OCI-LY7 (cell line): Measurements from ENCODE around the gene GPD2. TPM values are rescaled to one million over a fixed set of nuclear protein-coding genes. Genes with fewer than 3 reads are reported as not detected.

Source experiments
- BruUV-seq: library from RNA; stranded (reverse); fragments of 400-500 nt; replicated peaks from 2 replicates; lab custom pipeline; 2021; lab: Mats Ljungman, UMichigan
- CTCF ChIA-PET: fragments of 300-600 bp; sonication (Branson Sonifier 250); formaldehyde crosslinking; loops from one replicate; lab custom pipeline; 2022; ENCODE audit warnings: antibody characterized with exemption; ENCODE audit not compliant: unreplicated experiment; lab: Charles Lee
- POLR2A ChIA-PET: fragments of 300-600 bp; sonication (Branson Sonifier 250); formaldehyde crosslinking; loops from one replicate; lab custom pipeline; 2022; ENCODE audit warnings: antibody characterized with exemption; lab: Charles Lee
- DNase-seq: peaks from one replicate; pipeline ENCODE4 v3.0.0-alpha.2; 2015; ENCODE audit warnings: low spot score
- H2AFZ ChIP-seq: fragments of 200-600 bp; sonication (generic), shearing (Covaris generic); 2 replicates; pipeline ENCODE4 v1.6.1; 2014; ENCODE audit warnings: mild to moderate bottlenecking, antibody characterized with exemption, low read length, moderate library complexity
- H3K27ac ChIP-seq: fragments of 200-600 bp; sonication (generic); 2 replicates; pipeline ENCODE4 v1.5.1; 2014; ENCODE audit warnings: mixed run types, low read depth, mild to moderate bottlenecking, moderate library complexity, low read length, inconsistent platforms; ENCODE audit not compliant: poor library complexity, severe bottlenecking
- H3K36me3 ChIP-seq: fragments of 200-600 bp; sonication (generic); 2 replicates; pipeline ENCODE4 v1.6.1; 2014; ENCODE audit warnings: mild to moderate bottlenecking, antibody characterized with exemption, low read length, moderate library complexity, mixed read lengths; ENCODE audit not compliant: insufficient read depth
- H3K4me1 ChIP-seq: fragments of 200-600 bp; sonication (generic); 2 replicates; pipeline ENCODE4 v1.5.1; 2014; ENCODE audit warnings: mild to moderate bottlenecking, low read length; ENCODE audit not compliant: insufficient read depth, poor library complexity, severe bottlenecking
- H3K4me2 ChIP-seq: fragments of 200-600 bp; sonication (generic); 2 replicates; pipeline ENCODE4 v1.6.1; 2014; ENCODE audit warnings: mild to moderate bottlenecking, low read length
- H3K4me3 ChIP-seq: fragments of 200-600 bp; sonication (generic); 2 replicates; pipeline ENCODE4 v1.5.1; 2014; ENCODE audit warnings: mild to moderate bottlenecking, low read depth, low read length; ENCODE audit not compliant: poor library complexity, severe bottlenecking
- H3K79me2 ChIP-seq: fragments of 200-600 bp; sonication (generic); 2 replicates; pipeline ENCODE4 v1.6.1; 2016; ENCODE audit warnings: low read depth, mild to moderate bottlenecking, low read length, moderate library complexity, mixed read lengths; ENCODE audit not compliant: insufficient read depth
- H3K9me2 ChIP-seq: fragments of 200-600 bp; sonication (generic); 2 replicates; pipeline ENCODE4 v1.6.1; 2016; ENCODE audit warnings: mild to moderate bottlenecking, low read length, mixed read lengths; ENCODE audit not compliant: insufficient read depth
- H3K9me3 ChIP-seq: fragments of 200-600 bp; sonication (generic); 2 replicates; pipeline ENCODE4 v1.6.1; 2014; ENCODE audit warnings: mild to moderate bottlenecking, mixed run types, low read length, mixed read lengths
- H4K20me1 ChIP-seq: fragments of 200-600 bp; sonication (generic); 2 replicates; pipeline ENCODE4 v1.6.1; 2014; ENCODE audit warnings: mild to moderate bottlenecking, antibody characterized with exemption, low read length, moderate library complexity, mixed read lengths; ENCODE audit not compliant: insufficient read depth
- CTCF ChIP-seq: fragments of 200-600 bp; sonication (generic); conservative IDR thresholded peaks from 2 replicates; pipeline ENCODE4 v1.5.1; 2014; ENCODE audit warnings: mild to moderate bottlenecking, antibody characterized with exemption, low read length, moderate library complexity, mixed read lengths
- EZH2phosphoT487 ChIP-seq: fragments of 200-600 bp; sonication (generic); IDR thresholded peaks from 2 replicates; pipeline ENCODE4 v1.6.1; 2018; ENCODE audit warnings: low read depth, borderline replicate concordance, mild to moderate bottlenecking, mixed run types, antibody characterized with exemption, low read length, moderate library complexity, mixed read lengths
- intact Hi-C: fragments of 100-400 bp; cut with micrococcal nuclease; formaldehyde crosslinking; loops from one replicate; pipeline ENCODE4 v1.10.0; 2022; ENCODE audit not compliant: unreplicated experiment
- total RNA-seq, 2 experiments: library from RNA; depleted of rRNA in 1 of 2; stranded (reverse); fragments of >200 nt in 1 of 2; shearing (Covaris generic) in 1 of 2; gene quantifications; 2 replicates each; pipeline ENCODE4 v1.2.3, GENCODE V29; 2014 to 2022

Gene GPD2
- total RNA-seq, 2 experiments from 2014 or later = 6.6 to 20.2 TPM

- Histone ChIP-seq H3K36me3 (no peaks in the 10 kb centered on the region), H3K4me3 (no peak overlapping the region), H3K79me2 (no peaks in the 10 kb centered on the region), H3K9me2 (no peaks in the 10 kb centered on the region), H3K9me3 (no peaks in the 10 kb centered on the region), H3K4me2 (no peak overlapping the region), H2AFZ (no peak overlapping the region), H4K20me1 (no peaks in the 10 kb centered on the region), H3K4me1 (no peaks in the 10 kb centered on the region), H3K27ac (no peak overlapping the region)
- no peak for DNase-seq
- ChIA-PET CTCF (interaction anchor here (0.6 kb wide), 1 partner anchor 1389 kb away, joined by 3 read pairs; no protein-coding TSS in a partner anchor), POLR2A (no interaction called here)
- BruUV-seq = no TSS peak
- intact Hi-C loops = loop anchor here (10.0 kb wide), 1 partner anchor 614 kb away; no protein-coding TSS in a partner anchor
- TF ChIP-seq EZH2phosphoT487 (no peak), CTCF (no peak)
These were observed 145.1 kb downstream of the GPD2 start for GRCh38 chr2:156581280-156581679.

DNA sequence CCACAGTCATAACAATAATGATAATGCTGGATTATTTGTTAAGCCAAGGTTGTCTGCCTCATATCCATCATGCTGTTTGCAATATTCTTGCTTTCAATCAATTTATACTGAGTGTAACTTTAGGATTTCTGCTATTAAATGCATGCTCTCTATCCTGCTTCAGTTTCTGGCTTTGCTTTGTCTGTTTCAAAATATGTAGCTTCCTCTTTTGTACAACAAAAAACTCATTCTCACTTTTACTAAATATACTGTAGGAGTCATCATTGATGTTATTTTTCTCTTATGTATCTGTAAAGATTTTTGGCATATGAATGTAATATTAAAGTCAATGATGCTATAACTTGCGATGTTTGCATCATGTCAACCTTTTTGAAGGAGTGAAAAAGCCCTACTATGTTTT lies 149.3 kb downstream of the GPD2 start:
- ChIA-PET POLR2A (interaction anchor here (0.6 to 1.1 kb wide), 2 partner anchors 245 to 475 kb away, joined by 3 to 4 read pairs; no protein-coding TSS in a partner anchor), CTCF (no interaction called here)
- H3K4me2 ChIP-seq = no peak overlapping the region
- no peaks in the 10 kb centered on the region for H3K9me3 ChIP-seq
- H3K4me1 ChIP-seq = no peaks in the 10 kb centered on the region
- H3K27ac ChIP-seq = no peak overlapping the region
- no peaks in the 10 kb centered on the region for H3K36me3 ChIP-seq
- no peak for DNase-seq
- TF ChIP-seq CTCF = no peak
- no peak for TF ChIP-seq EZH2phosphoT487
- H2AFZ ChIP-seq = no peak overlapping the region
- H3K79me2 ChIP-seq = no peaks in the 10 kb centered on the region
- BruUV-seq = no TSS peak
- no peaks in the 10 kb centered on the region for H4K20me1 ChIP-seq
- no peak overlapping the region for H3K4me3 ChIP-seq
- intact Hi-C loops = loop anchor here (10.0 kb wide), 1 partner anchor 609 kb away; no protein-coding TSS in a partner anchor
- H3K9me2 ChIP-seq = no peaks in the 10 kb centered on the region

DNA sequence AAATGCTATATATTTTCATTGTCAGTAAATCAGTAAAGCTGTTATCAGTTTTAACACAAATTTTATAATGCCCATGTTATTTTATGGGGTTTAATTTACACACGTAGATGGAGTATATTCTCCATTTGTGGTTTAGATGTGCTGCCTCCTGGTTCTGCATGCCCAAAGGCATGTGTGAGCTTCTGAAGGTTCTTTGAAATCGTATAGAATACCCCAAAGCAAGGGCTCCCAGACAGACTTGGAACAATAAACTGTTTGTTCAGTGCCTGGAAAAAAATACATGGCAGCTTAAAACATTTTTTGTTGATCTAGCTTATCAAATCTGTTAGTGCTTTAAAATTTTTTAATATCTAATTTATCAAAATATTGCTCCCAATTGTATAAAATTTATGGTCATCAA lies 150.4 kb downstream of the GPD2 start:
- TF ChIP-seq CTCF = no peak
- no peak for TF ChIP-seq EZH2phosphoT487
- H3K4me2 ChIP-seq = no peak overlapping the region
- BruUV-seq = no TSS peak
- H3K36me3 ChIP-seq = no peaks in the 10 kb centered on the region
- no peaks in the 10 kb centered on the region for H4K20me1 ChIP-seq
- intact Hi-C loops = loop anchor here (10.0 kb wide), 1 partner anchor 608 kb away; no protein-coding TSS in a partner anchor
- no peak for DNase-seq
- H2AFZ ChIP-seq = no peak overlapping the region
- CTCF ChIA-PET = interaction anchor here (1.0 kb wide), 1 partner anchor 251 kb away, joined by 3 read pairs; no protein-coding TSS in a partner anchor
- H3K4me3 ChIP-seq = no peak overlapping the region
- H3K9me3 ChIP-seq = no peaks in the 10 kb centered on the region
- no peaks in the 10 kb centered on the region for H3K9me2 ChIP-seq
- no peak overlapping the region for H3K27ac ChIP-seq
- POLR2A ChIA-PET = interaction anchor here (0.6 to 1.1 kb wide), 3 partner anchors 177 to 472 kb away, joined by 3 read pairs; no protein-coding TSS in a partner anchor
- H3K4me1 ChIP-seq = no peaks in the 10 kb centered on the region
- no peaks in the 10 kb centered on the region for H3K79me2 ChIP-seq
